ENCODE data around the gene GFRA1. TPM values are rescaled to one million over a fixed set of nuclear protein-coding genes. Genes with fewer than 3 reads are reported as not detected.

GFRA1 gene
- total and polyA plus RNA-seq, 2 donors (not counting 3 experiments of a cell fraction or from before 2014, with no cell fraction given) = 0.22 to 0.88 TPM

- Histone ChIP-seq H3K36me3 (ENCODE audit: control insufficient read depth in 2 of 2, extremely low read depth in 1 of 2, insufficient read depth in 2 of 2, low read length in 2 of 2) (no peaks in the 10 kb centered on the region), H3K9me1 (replicated peaks; ENCODE audit: control insufficient read depth, extremely low read depth, insufficient read depth, low read length) (no peaks in the 10 kb centered on the region), H3K79me2 (ENCODE audit: control insufficient read depth, insufficient read depth, low read length) (no peaks in the 10 kb centered on the region), H3K4me1 (ENCODE audit: control insufficient read depth, extremely low read depth, insufficient read depth, low read length) (no peaks in the 10 kb centered on the region), H2AFZ (ENCODE audit: low read depth, low read length) (no peak overlapping the region), H3K9ac (replicated peaks; ENCODE audit: extremely low read depth, insufficient read depth, low read length) (no peak overlapping the region), H3K27me3 (ENCODE audit: control insufficient read depth in 2 of 2, insufficient read depth in 2 of 2, low read length in 2 of 2) (no peaks in the 10 kb centered on the region), H3K4me2 (ENCODE audit: insufficient read depth, low read length) (no peak overlapping the region), H3K9me3 (replicated peaks; ENCODE audit: control insufficient read depth, insufficient read depth, low read length) (peaks cover 2% of the 10 kb centered on the region), H3K4me3 (replicated peaks in 1 of 3; ENCODE audit: insufficient read depth in 1 of 3, low read depth in 1 of 3, low read length in 3 of 3) (no peak overlapping the region), H4K20me1 (replicated peaks; ENCODE audit: control insufficient read depth, extremely low read depth, insufficient read depth, low read length) (no peaks in the 10 kb centered on the region), H3K27ac (ENCODE audit: insufficient read depth, low read depth, low read length) (no peak overlapping the region)
- POLR2A ChIA-PET = no interaction called here
- dilution Hi-C loops (cut with MboI; ENCODE audit: extremely low pct_ligation_motif_present, low sequenced_read_pairs) (no loop called here), intact Hi-C loops (cut with micrococcal nuclease) (no loop called here)
- TF ChIP-seq FOS (IDR thresholded peaks at IDR 0.05; ENCODE audit: borderline replicate concordance, insufficient read depth, low read length) = no peak
- no peak for TF ChIP-seq EZH2 (IDR thresholded peaks at IDR 0.05; ENCODE audit: borderline replicate concordance, low read depth, low read length, severe bottlenecking)
- TF ChIP-seq CTCF (IDR thresholded peaks at IDR 0.05; ENCODE audit: extremely low read depth in 1 of 2, insufficient read depth in 1 of 2, low read depth in 1 of 2, low read length in 2 of 2) = no peak
- no peak for TF ChIP-seq POLR2A (IDR thresholded peaks at IDR 0.05; ENCODE audit: low read depth, low read length)
- no peak for FAIRE-seq
- DNase-seq (ENCODE audit: low read depth, low spot score) = no peak
- CTCF ChIA-PET = no interaction called here
- BruUV-seq (replicated peaks) = no TSS peak
These were observed 129.3 kb downstream of the GFRA1 start for GRCh38 chr10:116143673-116144222.

- dilution Hi-C loops (cut with MboI; ENCODE audit: extremely low pct_ligation_motif_present, low sequenced_read_pairs) (no loop called here), intact Hi-C loops (cut with micrococcal nuclease) (no loop called here)
- TF ChIP-seq POLR2A (IDR thresholded peaks at IDR 0.05; ENCODE audit: low read depth, low read length) = no peak
- TF ChIP-seq EZH2 (IDR thresholded peaks at IDR 0.05; ENCODE audit: borderline replicate concordance, low read depth, low read length, severe bottlenecking) = no peak
- TF ChIP-seq MYC (IDR thresholded peaks at IDR 0.05; ENCODE audit: low read depth, low read length) = no peak
- TF ChIP-seq POLR2AphosphoS5 (IDR thresholded peaks at IDR 0.05; ENCODE audit: insufficient read depth, low read depth, low read length) = no peak
- no peak for TF ChIP-seq GATA2 (IDR thresholded peaks at IDR 0.05; ENCODE audit: insufficient read depth, insufficient read length, low read depth, low read length)
- TF ChIP-seq, protein P1, sequence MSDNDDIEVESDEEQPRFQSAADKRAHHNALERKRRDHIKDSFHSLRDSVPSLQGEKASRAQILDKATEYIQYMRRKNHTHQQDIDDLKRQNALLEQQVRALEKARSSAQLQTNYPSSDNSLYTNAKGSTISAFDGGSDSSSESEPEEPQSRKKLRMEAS (IDR thresholded peaks at IDR 0.05; ENCODE audit: insufficient read depth, insufficient read length) = no peak
- TF ChIP-seq FOS (IDR thresholded peaks at IDR 0.05; ENCODE audit: borderline replicate concordance, insufficient read depth, low read length) = no peak
- no peak for TF ChIP-seq JUN (IDR thresholded peaks at IDR 0.05; ENCODE audit: borderline replicate concordance, insufficient read depth, insufficient read length, low read depth)
- no peak for TF ChIP-seq CTCF (IDR thresholded peaks at IDR 0.05; ENCODE audit: extremely low read depth in 1 of 2, insufficient read depth in 1 of 2, low read depth in 1 of 2, low read length in 2 of 2)
- DNase-seq (ENCODE audit: low read depth, low spot score) = no peak
- H3K9me3 ChIP-seq (replicated peaks; ENCODE audit: control insufficient read depth, insufficient read depth, low read length) = peaks cover 2% of the 10 kb centered on the region
- H3K9ac ChIP-seq (replicated peaks; ENCODE audit: extremely low read depth, insufficient read depth, low read length) = no peak overlapping the region
- no peak overlapping the region for H3K27ac ChIP-seq (ENCODE audit: insufficient read depth, low read depth, low read length)
- no TSS peak for BruUV-seq (replicated peaks)
- H3K9me1 ChIP-seq (replicated peaks; ENCODE audit: control insufficient read depth, extremely low read depth, insufficient read depth, low read length) = no peaks in the 10 kb centered on the region
- FAIRE-seq = no peak
- no peaks in the 10 kb centered on the region for H3K27me3 ChIP-seq (ENCODE audit: control insufficient read depth in 2 of 2, insufficient read depth in 2 of 2, low read length in 2 of 2)
- no peaks in the 10 kb centered on the region for H3K36me3 ChIP-seq (ENCODE audit: control insufficient read depth in 2 of 2, extremely low read depth in 1 of 2, insufficient read depth in 2 of 2, low read length in 2 of 2)
- H3K4me3 ChIP-seq (replicated peaks in 1 of 3; ENCODE audit: insufficient read depth in 1 of 3, low read depth in 1 of 3, low read length in 3 of 3) = no peak overlapping the region
- no peak overlapping the region for H3K4me2 ChIP-seq (ENCODE audit: insufficient read depth, low read length)
- POLR2A ChIA-PET = no interaction called here
- H3K4me1 ChIP-seq (ENCODE audit: control insufficient read depth, extremely low read depth, insufficient read depth, low read length) = no peaks in the 10 kb centered on the region
- H2AFZ ChIP-seq (ENCODE audit: low read depth, low read length) = no peak overlapping the region
- CTCF ChIA-PET = no interaction called here
- no peaks in the 10 kb centered on the region for H4K20me1 ChIP-seq (replicated peaks; ENCODE audit: control insufficient read depth, extremely low read depth, insufficient read depth, low read length)
- H3K79me2 ChIP-seq (ENCODE audit: control insufficient read depth, insufficient read depth, low read length) = no peaks in the 10 kb centered on the region
These were observed 131.2 kb downstream of the GFRA1 start for GRCh38 chr10:116141855-116142254.
